ENCODE data around the gene GPATCH1.
A peak's percentile ranks its signal among the peaks of the same experiment; 100 is the strongest.

DNA sequence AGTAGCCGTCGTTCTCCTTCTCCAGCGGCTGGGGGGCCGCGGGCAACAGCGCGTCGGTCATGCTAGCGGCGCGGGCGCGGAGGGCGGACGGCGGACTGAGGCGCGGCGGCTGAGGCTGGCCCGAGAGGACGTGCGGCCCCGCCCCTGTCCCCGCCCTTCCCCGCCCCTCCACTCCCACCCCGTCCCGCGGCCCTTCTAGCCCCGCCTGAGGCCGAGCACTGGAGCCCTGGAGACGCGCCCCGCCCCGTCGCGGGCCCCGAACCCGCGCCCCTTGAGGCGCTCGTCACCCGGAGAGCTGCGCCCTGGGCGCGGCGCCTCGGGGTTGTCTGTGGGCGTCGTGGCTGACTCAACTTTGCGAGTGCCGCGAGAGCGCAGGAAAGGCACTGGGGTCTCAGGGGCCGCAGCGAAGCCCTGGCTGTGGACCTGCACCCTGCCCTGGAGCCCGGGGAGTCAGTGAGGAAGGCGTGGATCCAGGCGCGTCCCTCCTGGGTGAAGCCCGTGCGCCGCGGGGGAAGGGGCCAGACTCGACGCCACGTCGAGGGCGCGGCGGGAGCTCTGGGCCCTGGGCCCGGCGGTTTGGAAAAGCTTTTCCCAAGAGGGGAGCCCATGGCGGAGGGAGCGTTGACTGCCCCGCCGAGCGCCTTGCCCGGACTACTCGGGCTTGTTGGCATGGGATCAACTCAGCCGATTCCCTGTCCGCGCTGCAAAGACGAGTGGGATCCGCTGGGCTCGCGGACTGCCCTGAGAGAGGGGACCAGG is 16.0 kb upstream of the GPATCH1 start, which contains the start of gene RHPN2:
- peak; percentile 78; the same call in 1 of the 2 replicates for TF ChIP-seq POLR2AphosphoS5 (IDR thresholded peaks at IDR 0.05; ENCODE audit: low read depth, low read length)
- TF ChIP-seq TAF1 (IDR thresholded peaks at IDR 0.05; ENCODE audit: borderline replicate concordance, insufficient read depth, low read length): peak; percentile 62; the same call in 1 of the 2 replicates
- TF ChIP-seq, protein P1, sequence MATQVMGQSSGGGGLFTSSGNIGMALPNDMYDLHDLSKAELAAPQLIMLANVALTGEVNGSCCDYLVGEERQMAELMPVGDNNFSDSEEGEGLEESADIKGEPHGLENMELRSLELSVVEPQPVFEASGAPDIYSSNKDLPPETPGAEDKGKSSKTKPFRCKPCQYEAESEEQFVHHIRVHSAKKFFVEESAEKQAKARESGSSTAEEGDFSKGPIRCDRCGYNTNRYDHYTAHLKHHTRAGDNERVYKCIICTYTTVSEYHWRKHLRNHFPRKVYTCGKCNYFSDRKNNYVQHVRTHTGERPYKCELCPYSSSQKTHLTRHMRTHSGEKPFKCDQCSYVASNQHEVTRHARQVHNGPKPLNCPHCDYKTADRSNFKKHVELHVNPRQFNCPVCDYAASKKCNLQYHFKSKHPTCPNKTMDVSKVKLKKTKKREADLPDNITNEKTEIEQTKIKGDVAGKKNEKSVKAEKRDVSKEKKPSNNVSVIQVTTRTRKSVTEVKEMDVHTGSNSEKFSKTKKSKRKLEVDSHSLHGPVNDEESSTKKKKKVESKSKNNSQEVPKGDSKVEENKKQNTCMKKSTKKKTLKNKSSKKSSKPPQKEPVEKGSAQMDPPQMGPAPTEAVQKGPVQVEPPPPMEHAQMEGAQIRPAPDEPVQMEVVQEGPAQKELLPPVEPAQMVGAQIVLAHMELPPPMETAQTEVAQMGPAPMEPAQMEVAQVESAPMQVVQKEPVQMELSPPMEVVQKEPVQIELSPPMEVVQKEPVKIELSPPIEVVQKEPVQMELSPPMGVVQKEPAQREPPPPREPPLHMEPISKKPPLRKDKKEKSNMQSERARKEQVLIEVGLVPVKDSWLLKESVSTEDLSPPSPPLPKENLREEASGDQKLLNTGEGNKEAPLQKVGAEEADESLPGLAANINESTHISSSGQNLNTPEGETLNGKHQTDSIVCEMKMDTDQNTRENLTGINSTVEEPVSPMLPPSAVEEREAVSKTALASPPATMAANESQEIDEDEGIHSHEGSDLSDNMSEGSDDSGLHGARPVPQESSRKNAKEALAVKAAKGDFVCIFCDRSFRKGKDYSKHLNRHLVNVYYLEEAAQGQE (IDR thresholded peaks at IDR 0.05; ENCODE audit: insufficient read depth in 1 of 2, low read depth in 2 of 2, low read length in 2 of 2): no peak
